Measurements from ENCODE around the gene HOXA11. TPM values are rescaled to one million over a fixed set of nuclear protein-coding genes. Genes with fewer than 3 reads are reported as not detected.

HOXA11 gene
- total RNA-seq, 1 donor from 2014 or later: not detected

- H3K27me3 Mint-ChIP-seq: peaks cover 39% of the 10 kb centered on the region
- H3K36me3 Mint-ChIP-seq (ENCODE audit: low read depth): no peaks in the 10 kb centered on the region
- TF ChIP-seq, protein P1, sequence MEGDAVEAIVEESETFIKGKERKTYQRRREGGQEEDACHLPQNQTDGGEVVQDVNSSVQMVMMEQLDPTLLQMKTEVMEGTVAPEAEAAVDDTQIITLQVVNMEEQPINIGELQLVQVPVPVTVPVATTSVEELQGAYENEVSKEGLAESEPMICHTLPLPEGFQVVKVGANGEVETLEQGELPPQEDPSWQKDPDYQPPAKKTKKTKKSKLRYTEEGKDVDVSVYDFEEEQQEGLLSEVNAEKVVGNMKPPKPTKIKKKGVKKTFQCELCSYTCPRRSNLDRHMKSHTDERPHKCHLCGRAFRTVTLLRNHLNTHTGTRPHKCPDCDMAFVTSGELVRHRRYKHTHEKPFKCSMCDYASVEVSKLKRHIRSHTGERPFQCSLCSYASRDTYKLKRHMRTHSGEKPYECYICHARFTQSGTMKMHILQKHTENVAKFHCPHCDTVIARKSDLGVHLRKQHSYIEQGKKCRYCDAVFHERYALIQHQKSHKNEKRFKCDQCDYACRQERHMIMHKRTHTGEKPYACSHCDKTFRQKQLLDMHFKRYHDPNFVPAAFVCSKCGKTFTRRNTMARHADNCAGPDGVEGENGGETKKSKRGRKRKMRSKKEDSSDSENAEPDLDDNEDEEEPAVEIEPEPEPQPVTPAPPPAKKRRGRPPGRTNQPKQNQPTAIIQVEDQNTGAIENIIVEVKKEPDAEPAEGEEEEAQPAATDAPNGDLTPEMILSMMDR (IDR thresholded peaks at IDR 0.05): no peak
- ChIA-PET CTCF (no interaction called here), POLR2A (no interaction called here)
- H3K4me3 Mint-ChIP-seq: no peak overlapping the region
- ATAC-seq (ENCODE audit: low read depth) (no peak), DNase-seq (no peak)
- no peak overlapping the region for H3K27ac Mint-ChIP-seq
- H3K4me1 Mint-ChIP-seq: peaks cover 5% of the 10 kb centered on the region
- no peaks in the 10 kb centered on the region for H3K9me3 Mint-ChIP-seq
- intact Hi-C loops (cut with micrococcal nuclease): no loop called here
These were observed 44.7 kb downstream of the HOXA11 start for GRCh38 chr7:27140126-27140857.

DNA sequence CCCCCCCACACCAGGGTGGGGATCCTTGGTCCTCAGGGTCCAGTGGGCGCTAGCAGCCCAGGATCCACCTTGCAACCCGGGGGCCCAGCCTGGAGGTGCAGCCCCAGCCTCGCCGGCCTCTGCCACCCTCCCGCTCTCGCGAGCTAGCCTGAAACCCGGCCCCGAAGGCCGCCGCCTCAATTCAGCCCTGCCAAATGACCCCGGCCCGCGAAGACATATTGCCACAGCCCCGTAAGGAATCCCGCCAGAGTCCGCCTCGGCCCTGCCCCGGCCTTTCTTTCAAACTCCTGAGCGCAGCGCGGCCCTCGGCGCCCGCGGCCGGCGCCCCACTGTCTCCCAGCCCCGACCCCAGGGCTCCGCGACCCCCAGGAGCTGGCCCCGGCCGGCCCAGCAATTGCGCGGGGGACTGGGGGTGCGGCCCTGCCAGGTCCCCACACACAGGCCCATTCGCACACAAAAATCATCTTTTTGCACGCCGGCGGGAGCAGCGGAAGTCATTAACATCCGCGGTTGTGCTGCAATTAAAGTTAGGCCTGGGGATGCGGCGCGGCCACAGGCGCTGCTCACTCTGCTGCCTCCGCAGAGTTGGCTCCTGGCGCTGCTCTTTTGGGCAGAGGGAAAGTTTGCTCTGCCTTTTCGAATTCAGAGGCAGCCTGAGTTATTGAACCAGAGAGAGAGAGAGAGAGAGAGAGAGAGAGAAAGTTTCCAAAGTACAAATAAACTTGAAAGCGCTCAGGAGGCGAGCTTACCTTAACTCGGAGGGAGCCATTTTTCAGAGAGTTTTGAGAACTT, 45.5 kb downstream of the HOXA11 start:
- DNase-seq (no peak), ATAC-seq (ENCODE audit: low read depth) (no peak)
- intact Hi-C loops (cut with micrococcal nuclease): no loop called here
- H3K36me3 Mint-ChIP-seq (ENCODE audit: low read depth): no peaks in the 10 kb centered on the region
- TF ChIP-seq, protein P1 (IDR thresholded peaks at IDR 0.05): no peak
- no peak overlapping the region for H3K27ac Mint-ChIP-seq
- peaks cover 6% of the 10 kb centered on the region for H3K4me1 Mint-ChIP-seq
- CTCF ChIA-PET: no interaction called here
- no peaks in the 10 kb centered on the region for H3K9me3 Mint-ChIP-seq
- peaks cover 40% of the 10 kb centered on the region for H3K27me3 Mint-ChIP-seq
- POLR2A ChIA-PET: no interaction called here
- no peak overlapping the region for H3K4me3 Mint-ChIP-seq

GRCh38 chr7:27138985-27139333, 46.1 kb downstream of the HOXA11 start:
- DNase-seq: no peak

GRCh38 chr7:27138472-27138871, 46.6 kb downstream of the HOXA11 start:
- Mint-ChIP-seq H3K27me3 (peaks cover 49% of the 10 kb centered on the region), H3K27ac (no peak overlapping the region), H3K36me3 (ENCODE audit: low read depth) (no peaks in the 10 kb centered on the region), H3K9me3 (no peaks in the 10 kb centered on the region), H3K4me3 (no peak overlapping the region), H3K4me1 (peaks cover 6% of the 10 kb centered on the region)
- TF ChIP-seq, protein P1 (IDR thresholded peaks at IDR 0.05): no peak
- intact Hi-C loops (cut with micrococcal nuclease): no loop called here
- no peak for DNase-seq
- no peak for ATAC-seq (ENCODE audit: low read depth)
- ChIA-PET CTCF (no interaction called here), POLR2A (no interaction called here)

More at GRCh38 chr7:27138985-27139333, 46.1 kb downstream of the HOXA11 start:
- Mint-ChIP-seq H3K4me3 (no peak overlapping the region), H3K9me3 (no peaks in the 10 kb centered on the region), H3K4me1 (peaks cover 6% of the 10 kb centered on the region), H3K27me3 (peaks cover 46% of the 10 kb centered on the region), H3K27ac (no peak overlapping the region), H3K36me3 (ENCODE audit: low read depth) (no peaks in the 10 kb centered on the region)
- intact Hi-C loops (cut with micrococcal nuclease): no loop called here
- ATAC-seq (ENCODE audit: low read depth): no peak
- ChIA-PET CTCF (no interaction called here), POLR2A (no interaction called here)
- TF ChIP-seq, protein P1 (IDR thresholded peaks at IDR 0.05): no peak

DNA sequence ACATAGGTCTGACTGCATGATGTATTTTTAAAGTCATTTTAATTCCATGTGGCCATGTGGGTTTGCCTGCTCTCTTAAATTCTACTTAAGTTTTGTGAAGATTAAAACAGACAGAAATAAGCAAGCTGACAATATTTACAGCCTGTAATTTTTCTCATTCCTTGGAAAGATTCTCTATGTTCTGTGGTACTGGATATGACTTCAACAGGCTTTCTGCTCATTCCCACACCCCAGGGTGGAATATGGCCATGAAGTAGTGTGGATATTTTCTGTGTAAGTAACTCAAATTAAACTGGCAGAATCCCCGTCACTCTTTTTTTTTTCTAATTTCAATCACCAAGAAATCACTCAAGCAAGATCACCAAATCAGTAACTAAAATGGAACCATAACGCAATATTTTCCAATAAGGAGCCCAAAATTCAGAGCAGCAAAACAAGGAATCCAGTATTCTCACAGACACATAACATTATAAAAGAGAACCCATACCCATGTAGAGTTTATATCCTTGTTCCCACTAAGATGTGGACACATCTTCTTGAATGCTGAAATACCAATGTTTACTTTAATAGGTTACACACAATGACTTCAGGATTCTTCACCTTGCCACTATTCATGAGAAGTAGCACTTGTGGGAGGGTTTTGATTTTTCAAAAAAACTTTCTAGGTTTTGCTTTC, 47.3 kb downstream of the HOXA11 start:
- Mint-ChIP-seq H3K4me1 (peaks cover 6% of the 10 kb centered on the region), H3K9me3 (no peaks in the 10 kb centered on the region), H3K36me3 (ENCODE audit: low read depth) (no peaks in the 10 kb centered on the region), H3K4me3 (no peak overlapping the region), H3K27ac (no peak overlapping the region), H3K27me3 (peaks cover 54% of the 10 kb centered on the region)
- DNase-seq (no peak), ATAC-seq (ENCODE audit: low read depth) (no peak)
- ChIA-PET POLR2A (no interaction called here), CTCF (no interaction called here)
- intact Hi-C loops (cut with micrococcal nuclease): no loop called here
- TF ChIP-seq, protein P1 (IDR thresholded peaks at IDR 0.05): no peak
